PC-3 (cell line): ENCODE results near the gene CD164L2. TPM values are rescaled to one million over a fixed set of nuclear protein-coding genes. Genes with fewer than 3 reads are reported as not detected.

ENCODE experiments used
- ATAC-seq: fragments of 200-7000 bp; cut with Tn5 transposase; 2 replicates; pipeline ENCODE4 v1.9.1; 2020; ENCODE audit warnings: mild to moderate bottlenecking, moderate library complexity
- BruUV-seq: library from RNA; stranded (reverse); fragments of 400-500 nt; replicated peaks from 2 replicates; lab custom pipeline; 2021; lab: Mats Ljungman, UMichigan
- CTCF ChIA-PET: fragments of 300-600 bp; sonication (Branson Sonifier 250); formaldehyde crosslinking; loops from one replicate; lab custom pipeline; 2022; ENCODE audit warnings: antibody characterized with exemption; lab: Charles Lee
- POLR2A ChIA-PET: fragments of 300-600 bp; sonication (Branson Sonifier 250); formaldehyde crosslinking; loops from one replicate; lab custom pipeline; 2022; ENCODE audit warnings: antibody characterized with exemption; ENCODE audit not compliant: unreplicated experiment; lab: Charles Lee
- DNase-seq: peaks from one replicate; pipeline ENCODE4 v3.0.0-alpha.2; 2015
- H2AFZ ChIP-seq: fragments of 300-600 bp; sonication (generic); 2 replicates; pipeline ENCODE4 v1.6.0; 2016; ENCODE audit warnings: antibody characterized with exemption, low read length
- H3F3A ChIP-seq: fragments of 300-600 bp; sonication (generic); one replicate; pipeline ENCODE4 v1.6.0; 2017; ENCODE audit warnings: antibody characterized with exemption, low read length, control low read depth, mild to moderate bottlenecking; ENCODE audit not compliant: unreplicated experiment
- H3K27ac ChIP-seq: fragments of 300-600 bp; sonication (generic); 2 replicates; pipeline ENCODE4 v1.5.1; 2016; ENCODE audit warnings: mild to moderate bottlenecking, low read length
- H3K27me3 ChIP-seq: fragments of 300-600 bp; sonication (generic); 2 replicates; pipeline ENCODE4 v1.6.1; 2016; ENCODE audit warnings: low read length, mixed read lengths
- H3K36me3 ChIP-seq: fragments of 300-600 bp; sonication (generic); 2 replicates; pipeline ENCODE4 v1.6.1; 2016; ENCODE audit warnings: low read depth, mixed run types, low read length, mixed read lengths
- H3K4me1 ChIP-seq: fragments of 300-600 bp; sonication (generic); 2 replicates; pipeline ENCODE4 v1.5.1; 2016; ENCODE audit warnings: low read length; ENCODE audit not compliant: insufficient read depth
- H3K4me2 ChIP-seq: fragments of 300-600 bp; sonication (generic); 2 replicates; pipeline ENCODE4 v1.6.0; 2016; ENCODE audit warnings: low read length
- H3K4me3 ChIP-seq: fragments of 300-600 bp; sonication (generic); 2 replicates; pipeline ENCODE4 v1.5.1; 2016; ENCODE audit warnings: mild to moderate bottlenecking, low read length, mixed read lengths
- H3K79me2 ChIP-seq: fragments of 300-600 bp; sonication (generic); 2 replicates; pipeline ENCODE4 v1.6.1; 2017; ENCODE audit warnings: low read length, mixed read lengths
- H3K9ac ChIP-seq: fragments of 300-600 bp; sonication (generic); 2 replicates; pipeline ENCODE4 v1.6.0; 2016; ENCODE audit warnings: mild to moderate bottlenecking, low read length
- H3K9me2 ChIP-seq: fragments of 300-600 bp; sonication (generic); replicated peaks from 2 replicates; pipeline ENCODE4 v1.6.1; 2016; ENCODE audit warnings: mixed run types, low read length, mixed read lengths
- H3K9me3 ChIP-seq: fragments of 300-600 bp; sonication (generic); 2 replicates; pipeline ENCODE4 v1.6.1; 2016; ENCODE audit warnings: low read length, mixed read lengths
- H4K20me1 ChIP-seq: fragments of 300-600 bp; sonication (generic); 2 replicates; pipeline ENCODE4 v1.6.1; 2016; ENCODE audit warnings: low read length, mixed read lengths
- CTCF ChIP-seq: fragments of 300-600 bp; sonication (generic); conservative IDR thresholded peaks from 2 replicates; pipeline ENCODE4 v1.5.1; 2017; ENCODE audit warnings: antibody characterized with exemption, low read depth, mild to moderate bottlenecking, low read length
- EZH2 ChIP-seq: fragments of 300-600 bp; sonication (generic); IDR thresholded peaks from one replicate; pipeline ENCODE4 v1.6.1; 2017; ENCODE audit warnings: antibody characterized with exemption, mild to moderate bottlenecking, low read length; ENCODE audit not compliant: unreplicated experiment
- EZH2phosphoT487 ChIP-seq: fragments of 300-600 bp; sonication (generic); IDR thresholded peaks from 2 replicates; pipeline ENCODE4 v1.6.1; 2018; ENCODE audit warnings: mild to moderate bottlenecking, antibody characterized with exemption, low read length, borderline replicate concordance
- intact Hi-C: fragments of 100-400 bp; cut with micrococcal nuclease; formaldehyde crosslinking; loops from 2 replicates; pipeline ENCODE4 v1.9.0; 2023
- total RNA-seq: library from RNA; depleted of rRNA; stranded (reverse); fragments of >200 nt; gene quantifications from 2 replicates; pipeline ENCODE4 v1.2.3, GENCODE V29; 2014

Gene CD164L2
- total RNA-seq, 1 experiment from 2014 or later: 0.47 TPM

DNA sequence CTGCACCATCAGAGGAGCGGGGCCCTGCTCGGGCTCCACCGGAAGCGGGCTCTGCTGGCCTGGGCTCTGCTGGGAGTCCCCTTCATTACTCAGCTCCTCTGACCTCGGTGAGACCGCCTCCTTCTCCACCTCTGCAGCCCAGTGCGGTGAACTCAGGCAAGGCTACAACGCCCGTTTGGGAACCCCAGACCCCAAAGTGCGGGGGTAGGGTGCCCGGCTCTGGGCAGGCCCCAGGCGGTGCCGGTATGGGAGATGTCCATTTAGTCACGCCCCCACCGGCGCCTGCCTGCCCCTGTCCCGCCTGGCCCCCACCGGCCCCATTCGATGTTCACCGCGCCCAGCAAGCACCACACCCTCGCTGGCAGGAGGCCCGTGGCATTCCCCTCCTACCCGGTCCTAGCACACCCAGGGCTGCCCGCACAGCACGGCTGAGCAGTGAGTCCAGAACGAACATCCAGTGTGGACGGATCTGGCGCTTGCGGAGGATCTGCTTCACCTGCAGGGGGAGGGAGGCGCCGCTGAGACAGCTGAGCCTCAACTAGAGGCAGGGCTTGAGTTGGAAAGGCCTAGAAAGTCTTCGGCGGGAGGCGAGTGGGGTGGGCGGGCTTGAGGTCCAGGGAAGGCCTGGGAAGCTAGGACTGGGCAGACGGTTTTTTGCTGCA, 26.4 kb downstream of the CD164L2 start:
- H3K4me2 ChIP-seq: no peak overlapping the region
- ChIA-PET POLR2A (no interaction called here), CTCF (no interaction called here)
- ATAC-seq (no peak), DNase-seq (no peak)
- H3K9me2 ChIP-seq: no peaks in the 10 kb centered on the region
- BruUV-seq: no TSS peak
- H3K4me3 ChIP-seq: no peak overlapping the region
- no peaks in the 10 kb centered on the region for H3F3A ChIP-seq
- H3K27me3 ChIP-seq: no peaks in the 10 kb centered on the region
- no peaks in the 10 kb centered on the region for H3K4me1 ChIP-seq
- no peak overlapping the region for H2AFZ ChIP-seq
- peaks cover 12% of the 10 kb centered on the region for H3K36me3 ChIP-seq
- H3K9ac ChIP-seq: no peak overlapping the region
- H3K9me3 ChIP-seq: no peaks in the 10 kb centered on the region
- intact Hi-C loops: no loop called here
- H3K79me2 ChIP-seq: no peaks in the 10 kb centered on the region
- no peak overlapping the region for H3K27ac ChIP-seq
- no peak for TF ChIP-seq CTCF
- TF ChIP-seq EZH2phosphoT487: no peak
- no peak for TF ChIP-seq EZH2
- no peaks in the 10 kb centered on the region for H4K20me1 ChIP-seq

GRCh38 chr1:27356277-27356618, 26.9 kb downstream of the CD164L2 start:
- H3F3A ChIP-seq: no peaks in the 10 kb centered on the region
- H3K9ac ChIP-seq: no peak overlapping the region
- CTCF ChIA-PET: no interaction called here
- ATAC-seq (no peak), DNase-seq (no peak)
- no peak overlapping the region for H3K27ac ChIP-seq
- H3K4me2 ChIP-seq: no peak overlapping the region
- no peaks in the 10 kb centered on the region for H3K79me2 ChIP-seq
- intact Hi-C loops: no loop called here
- no peak for TF ChIP-seq EZH2phosphoT487
- TF ChIP-seq CTCF: no peak
- no peak for TF ChIP-seq EZH2
- H3K9me2 ChIP-seq: no peaks in the 10 kb centered on the region
- H3K4me1 ChIP-seq: no peaks in the 10 kb centered on the region
- H3K27me3 ChIP-seq: no peaks in the 10 kb centered on the region
- H3K9me3 ChIP-seq: no peaks in the 10 kb centered on the region
- no peak overlapping the region for H2AFZ ChIP-seq
- H4K20me1 ChIP-seq: no peaks in the 10 kb centered on the region
- H3K4me3 ChIP-seq: no peak overlapping the region
- H3K36me3 ChIP-seq: peaks cover 12% of the 10 kb centered on the region
- POLR2A ChIA-PET: no interaction called here
- BruUV-seq: no TSS peak

GRCh38 chr1:27355683-27356082, 27.4 kb downstream of the CD164L2 start:
- Histone ChIP-seq H3K4me2 (no peak overlapping the region), H2AFZ (no peak overlapping the region), H3K4me1 (no peaks in the 10 kb centered on the region), H3K9me3 (no peaks in the 10 kb centered on the region), H3K79me2 (no peaks in the 10 kb centered on the region), H3K36me3 (peaks cover 12% of the 10 kb centered on the region), H3K27ac (no peak overlapping the region), H3K27me3 (no peaks in the 10 kb centered on the region), H3K9me2 (no peaks in the 10 kb centered on the region), H4K20me1 (no peaks in the 10 kb centered on the region), H3F3A (no peaks in the 10 kb centered on the region), H3K9ac (no peak overlapping the region), H3K4me3 (no peak overlapping the region)
- ChIA-PET CTCF (no interaction called here), POLR2A (no interaction called here)
- no peak for ATAC-seq
- intact Hi-C loops: no loop called here
- BruUV-seq: no TSS peak
- no peak for TF ChIP-seq EZH2
- no peak for TF ChIP-seq CTCF
- TF ChIP-seq EZH2phosphoT487: no peak
- no peak for DNase-seq
